Natural killer cell treated with Interleukin-12 subunit alpha and Interleukin-12 subunit beta and Interleukin-15 and Interleukin-18, amount 100 ng/mL, for 72 hours (primary cell): ENCODE measurements around the gene PRRC2A. TPM values are rescaled to one million over a fixed set of nuclear protein-coding genes. Genes with fewer than 3 reads are reported as not detected.

Experiments used
- ATAC-seq, 2 donors: fragments of 150-1000 bp; cut with Tn5 transposase in 1 of 2; sonication (Bioruptor Pico), chemical (Tn5 transposase) in 1 of 2; 2 replicates each; pipeline ENCODE4 v1.10.0; 2021
- DNase-seq: peaks from one replicate; pipeline ENCODE4 v3.0.0; 2022; ENCODE audit warnings: low spot score
- H3K27ac Mint-ChIP-seq, 2 donors: 1 replicate in 1 of 2; 2 replicates in 1 of 2; pipeline ENCODE4 v1.8.0; 2022; ENCODE audit warnings: mixed read lengths in 2 of 2, mild to moderate bottlenecking in 1 of 2, moderate library complexity in 1 of 2
- H3K27me3 Mint-ChIP-seq, 2 donors: 1 replicate in 1 of 2; 2 replicates in 1 of 2; pipeline ENCODE4 v1.8.0; 2022; ENCODE audit warnings: mixed read lengths in 2 of 2
- H3K36me3 Mint-ChIP-seq: one replicate; pipeline ENCODE4 v1.8.0; 2022; ENCODE audit warnings: mixed read lengths
- H3K4me1 Mint-ChIP-seq, 2 donors: 1 replicate in 1 of 2; 2 replicates in 1 of 2; pipeline ENCODE4 v1.8.0; 2022; ENCODE audit warnings: low read depth in 2 of 2, mixed read lengths in 2 of 2, mild to moderate bottlenecking in 1 of 2
- H3K4me3 Mint-ChIP-seq: one replicate; pipeline ENCODE4 v1.8.0; 2022; ENCODE audit warnings: mixed read lengths
- H3K9me3 Mint-ChIP-seq: 2 replicates; pipeline ENCODE4 v1.8.0; 2022; ENCODE audit warnings: mixed read lengths
- total RNA-seq, 2 donors: library from RNA; stranded (reverse); gene quantifications; one replicate each; pipeline ENCODE4 v1.2.3, GENCODE V29; 2022

Gene PRRC2A
- total RNA-seq, 2 donors from 2014 or later, result 224 to 345 TPM

GRCh38 chr6:31639043-31639442 is 18.5 kb downstream of the PRRC2A start:
- Mint-ChIP-seq H3K36me3 (peaks cover 22% of the 10 kb centered on the region), H3K9me3 (no peaks in the 10 kb centered on the region), H3K27me3 (no peaks in the 10 kb centered on the region), H3K4me3 (no peak overlapping the region), H3K27ac (no peak overlapping the region), H3K4me1 (peaks cover 0 to 5% of the 10 kb centered on the region in 2 donors)
- no peak for ATAC-seq
- no peak for DNase-seq

DNA sequence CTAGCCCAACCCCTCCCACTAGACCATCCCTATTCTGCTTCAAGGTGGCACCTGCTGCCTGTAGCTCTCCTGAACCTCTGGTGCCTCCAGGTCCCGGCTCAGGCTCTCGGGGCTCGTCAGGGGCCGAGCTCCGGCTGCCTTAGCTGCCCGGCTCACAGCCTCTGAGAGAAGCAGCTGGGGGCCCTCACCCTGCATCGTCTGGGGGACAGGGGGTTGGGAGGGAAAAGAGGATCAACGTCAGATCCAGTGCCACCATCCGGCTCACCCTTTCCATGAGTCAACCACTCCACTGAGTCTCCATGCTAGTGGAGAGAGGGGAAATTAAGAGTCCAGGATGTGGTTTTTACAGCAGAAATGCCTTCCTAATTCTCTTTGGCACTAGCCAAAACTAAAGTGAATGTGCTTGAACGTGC is 18.9 kb downstream of the PRRC2A start:
- H3K4me1 Mint-ChIP-seq, result peaks cover 0 to 4% of the 10 kb centered on the region in 2 donors
- H3K9me3 Mint-ChIP-seq, result no peaks in the 10 kb centered on the region
- DNase-seq (no peak), ATAC-seq (no peak)
- no peaks in the 10 kb centered on the region for H3K27me3 Mint-ChIP-seq
- H3K27ac Mint-ChIP-seq, result peak overlapping the region; percentile 27 to 33
- peaks cover 20% of the 10 kb centered on the region for H3K36me3 Mint-ChIP-seq
- no peak overlapping the region for H3K4me3 Mint-ChIP-seq

GRCh38 chr6:31640612-31641011 is 20.1 kb downstream of the PRRC2A start:
- Mint-ChIP-seq H3K27me3 (no peaks in the 10 kb centered on the region), H3K4me3 (no peak overlapping the region), H3K36me3 (peaks cover 19% of the 10 kb centered on the region), H3K27ac (no peak overlapping the region), H3K4me1 (peaks cover 0 to 10% of the 10 kb centered on the region in 2 donors), H3K9me3 (no peaks in the 10 kb centered on the region)
- DNase-seq (no peak), ATAC-seq (no peak)

GRCh38 chr6:31641370-31641769 is 20.9 kb downstream of the PRRC2A start:
- no peaks in the 10 kb centered on the region for H3K9me3 Mint-ChIP-seq
- ATAC-seq (no peak), DNase-seq (no peak)
- H3K27me3 Mint-ChIP-seq, result no peaks in the 10 kb centered on the region
- H3K36me3 Mint-ChIP-seq, result peaks cover 16% of the 10 kb centered on the region
- no peak overlapping the region for H3K4me3 Mint-ChIP-seq
- H3K4me1 Mint-ChIP-seq, result peaks cover 0 to 12% of the 10 kb centered on the region in 2 donors
- H3K27ac Mint-ChIP-seq, result peak overlapping the region in 1 of 2 donors; percentile 44

- no peak for ATAC-seq
- H3K27ac Mint-ChIP-seq, result no peak overlapping the region
Observed at GRCh38 chr6:31642798-31643570, 22.5 kb downstream of the PRRC2A start.

DNA sequence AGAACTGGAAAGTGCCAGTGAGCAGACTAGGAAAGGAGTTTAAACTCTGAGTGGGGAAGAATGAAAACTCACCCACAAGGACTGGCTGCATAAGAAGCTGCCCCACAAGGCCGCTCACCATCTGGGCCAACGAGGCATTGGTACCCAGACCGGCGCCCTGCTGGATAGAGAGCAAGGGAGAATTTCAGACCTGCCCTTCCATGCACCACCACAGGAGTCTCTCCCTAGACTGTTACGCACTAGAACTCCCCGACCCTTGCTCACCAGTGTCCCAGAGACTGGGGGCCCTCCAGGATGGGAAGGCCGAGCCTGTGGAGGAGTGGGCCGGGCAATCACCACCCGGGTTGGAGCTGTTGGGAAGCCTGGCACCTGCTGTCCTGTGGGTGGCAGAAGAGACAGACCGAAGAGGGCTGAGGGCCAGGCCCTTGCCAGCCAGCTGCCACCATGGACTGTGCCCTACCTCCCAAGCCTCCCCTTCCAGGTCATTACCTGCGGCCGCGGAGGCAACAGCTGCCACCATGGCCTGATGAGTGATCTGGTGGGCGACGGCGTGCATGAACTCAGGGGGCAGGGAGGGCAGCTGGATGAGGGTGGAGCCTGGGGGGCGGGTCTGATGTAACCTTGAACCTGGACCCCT is 23.4 kb downstream of the PRRC2A start:
- no peak overlapping the region for H3K4me3 Mint-ChIP-seq
- H3K27me3 Mint-ChIP-seq, result no peaks in the 10 kb centered on the region
- ATAC-seq, result peak in 1 of 2 donors; percentile 3
- H3K4me1 Mint-ChIP-seq, result peaks cover 0 to 19% of the 10 kb centered on the region in 2 donors
- H3K36me3 Mint-ChIP-seq, result peaks cover 25% of the 10 kb centered on the region
- no peak overlapping the region for H3K27ac Mint-ChIP-seq
- no peak for DNase-seq
- no peaks in the 10 kb centered on the region for H3K9me3 Mint-ChIP-seq

More at GRCh38 chr6:31642798-31643570, 22.5 kb downstream of the PRRC2A start:
- no peaks in the 10 kb centered on the region for H3K9me3 Mint-ChIP-seq
- peaks cover 0 to 15% of the 10 kb centered on the region in 2 donors for H3K4me1 Mint-ChIP-seq
- H3K4me3 Mint-ChIP-seq, result no peak overlapping the region
- H3K36me3 Mint-ChIP-seq, result peaks cover 20% of the 10 kb centered on the region
- DNase-seq, result no peak
- H3K27me3 Mint-ChIP-seq, result no peaks in the 10 kb centered on the region

GRCh38 chr6:31645325-31645724 is 24.8 kb downstream of the PRRC2A start:
- no peak overlapping the region for H3K4me3 Mint-ChIP-seq
- H3K9me3 Mint-ChIP-seq, result no peaks in the 10 kb centered on the region
- peaks cover 29% of the 10 kb centered on the region for H3K36me3 Mint-ChIP-seq
- ATAC-seq, result no peak
- peak overlapping the region in 1 of 2 donors; percentile 73 for H3K27ac Mint-ChIP-seq
- peaks cover 5 to 22% of the 10 kb centered on the region in 2 donors for H3K4me1 Mint-ChIP-seq
- DNase-seq, result no peak
- no peaks in the 10 kb centered on the region for H3K27me3 Mint-ChIP-seq

- Mint-ChIP-seq H3K27ac (peak overlapping the region; percentile 88 to 97), H3K27me3 (no peaks in the 10 kb centered on the region), H3K9me3 (no peaks in the 10 kb centered on the region), H3K4me1 (peaks cover 47 to 48% of the 10 kb centered on the region in 2 donors), H3K36me3 (peaks cover 13% of the 10 kb centered on the region), H3K4me3 (peak overlapping the region; percentile 95)
- DNase-seq (peak; percentile 83), ATAC-seq (peak; percentile 66 to 69)
Observed at GRCh38 chr6:31651602-31652191, 31.2 kb downstream of the PRRC2A start.

- Mint-ChIP-seq H3K36me3 (peaks cover 8% of the 10 kb centered on the region), H3K4me3 (peak overlapping the region; percentile 95), H3K27me3 (no peaks in the 10 kb centered on the region), H3K27ac (peak overlapping the region; percentile 88 to 97), H3K4me1 (peaks cover 50 to 55% of the 10 kb centered on the region in 2 donors), H3K9me3 (no peaks in the 10 kb centered on the region)
- DNase-seq (peak; percentile 90), ATAC-seq (peak; percentile 80 to 86)
Observed at GRCh38 chr6:31652925-31653724, 32.6 kb downstream of the PRRC2A start.

- H3K9me3 Mint-ChIP-seq, result no peaks in the 10 kb centered on the region
- peak overlapping the region; percentile 17 to 25 for H3K27ac Mint-ChIP-seq
- peaks cover 59 to 72% of the 10 kb centered on the region in 2 donors for H3K4me1 Mint-ChIP-seq
- no peak overlapping the region for H3K4me3 Mint-ChIP-seq
- ATAC-seq, result no peak
- no peaks in the 10 kb centered on the region for H3K36me3 Mint-ChIP-seq
- no peaks in the 10 kb centered on the region for H3K27me3 Mint-ChIP-seq
- DNase-seq, result no peak
Observed at GRCh38 chr6:31654574-31655348, 34.2 kb downstream of the PRRC2A start.

DNA sequence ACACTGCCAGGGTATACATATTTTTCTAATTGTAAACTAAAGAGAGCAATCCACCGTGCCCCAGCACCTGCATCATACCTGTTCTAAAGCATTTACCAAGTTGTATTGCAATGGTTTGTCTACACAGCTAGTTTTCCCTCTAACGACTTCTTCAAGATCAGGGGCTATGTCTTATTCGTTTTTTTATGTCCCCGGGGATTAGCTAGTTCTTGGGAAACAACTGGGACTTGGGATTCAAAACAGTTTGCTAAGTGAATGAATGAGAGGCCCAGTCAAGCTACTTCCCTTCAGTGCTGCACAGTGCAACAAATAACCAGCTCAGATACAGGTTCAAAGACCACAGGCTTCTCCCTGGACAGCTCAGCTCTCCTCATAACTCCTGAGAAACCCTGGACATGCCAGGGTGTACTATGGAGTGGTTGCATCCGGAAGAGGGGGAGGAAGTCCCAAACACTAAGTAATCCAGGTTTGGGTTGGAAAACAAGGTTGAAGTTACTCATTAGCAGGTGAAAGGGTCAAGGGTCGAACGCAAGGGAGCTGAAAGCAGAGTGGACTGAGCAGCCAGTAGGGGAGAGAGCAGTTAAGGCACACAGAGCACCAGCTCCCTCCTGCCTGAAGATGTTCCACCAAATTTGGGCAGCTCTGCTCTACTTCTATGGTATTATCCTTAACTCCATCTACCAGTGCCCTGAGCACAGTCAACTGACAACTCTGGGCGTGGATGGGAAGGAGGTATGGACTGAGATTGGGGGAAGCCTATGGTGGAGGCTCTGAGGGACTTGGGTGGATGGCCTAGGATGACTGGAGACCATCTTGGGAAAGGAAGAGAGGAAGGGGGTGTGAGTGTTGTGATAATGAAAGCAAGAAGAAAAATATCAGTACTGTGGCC is 35.1 kb downstream of the PRRC2A start, which contains the start of gene APOM:
TSS of gene APOM (plus strand) at position 546 of the 889 bp plus-strand sequence. CDS start at position 619, 73 bp downstream.
- Mint-ChIP-seq H3K4me3 (no peak within 1 kb of the TSS), H3K27ac (peak within 1 kb of the TSS; percentile 17 to 25), H3K9me3 (no peaks in the 10 kb centered on the region), H3K36me3 (no peaks in the 10 kb centered on the region), H3K4me1 (peaks cover 59 to 73% of the 10 kb centered on the region in 2 donors), H3K27me3 (no peaks in the 10 kb centered on the region)
- ATAC-seq (no peak), DNase-seq (no peak)
